ENCODE results near the gene B4GALT6.

The B4GALT6 gene

GRCh38 chr18:31658670-31659575 is 25.5 kb downstream of the B4GALT6 start:
- no peak for DNase-seq

DNA sequence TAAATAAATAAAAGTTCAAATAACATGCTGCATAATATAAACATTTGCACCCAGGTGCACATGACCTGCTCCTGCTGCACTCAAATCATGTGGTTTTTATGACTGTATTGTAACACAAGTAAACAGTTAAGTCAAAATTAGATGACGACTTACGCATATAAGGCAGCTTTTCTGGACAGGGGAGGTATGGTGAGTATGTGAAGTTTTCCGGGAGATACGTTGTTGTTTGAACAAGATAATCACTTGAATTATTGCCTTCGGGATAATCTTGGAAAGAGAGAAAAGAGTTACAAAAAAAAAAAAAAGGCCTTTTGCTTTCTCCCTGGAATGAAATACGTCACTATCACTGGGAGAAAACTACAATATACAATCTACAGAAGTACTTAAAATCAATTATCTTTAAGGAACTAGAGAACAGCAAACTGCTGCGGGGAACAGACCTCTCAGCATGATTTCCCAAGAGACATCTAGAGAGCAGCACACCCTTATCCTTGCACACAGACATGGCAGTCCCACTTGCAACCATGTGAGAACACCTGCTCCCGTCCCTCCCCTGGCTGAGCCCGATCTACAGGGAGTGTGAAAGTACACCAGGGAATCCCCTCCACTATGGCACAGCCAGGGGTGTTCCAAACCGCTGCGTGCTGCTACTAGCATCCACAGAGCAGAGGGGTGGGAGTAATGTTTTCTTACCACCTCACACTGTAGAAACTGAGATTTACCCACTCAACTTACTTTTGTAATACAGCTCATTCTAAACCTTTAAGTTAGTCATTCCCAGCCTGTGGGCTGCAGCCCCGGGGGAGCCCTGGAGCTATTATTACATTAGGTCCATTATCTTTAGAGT is 26.3 kb downstream of the B4GALT6 start:
- no peak for DNase-seq

- DNase-seq: no peak
These were observed 27.6 kb downstream of the B4GALT6 start for GRCh38 chr18:31656754-31657153.

DNA sequence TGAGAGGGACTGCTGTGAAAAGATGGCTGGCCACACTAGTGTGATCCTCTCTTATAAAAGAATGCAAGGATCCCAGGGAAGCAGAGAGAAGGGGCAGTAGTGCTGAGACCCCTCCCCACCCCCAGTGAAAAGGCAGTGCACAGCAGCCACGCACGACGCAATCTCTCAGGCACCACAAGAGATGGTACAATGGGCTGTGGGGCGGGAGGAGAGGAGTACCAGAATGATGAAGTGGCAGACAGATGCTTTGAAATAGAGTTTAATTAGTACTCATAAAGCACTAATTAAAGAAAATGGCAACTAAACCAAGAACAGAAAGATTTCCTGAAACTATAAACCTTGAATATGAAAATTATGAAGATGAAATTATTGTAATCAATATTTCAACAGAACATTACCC is 29.0 kb downstream of the B4GALT6 start:
- DNase-seq: no peak

DNA sequence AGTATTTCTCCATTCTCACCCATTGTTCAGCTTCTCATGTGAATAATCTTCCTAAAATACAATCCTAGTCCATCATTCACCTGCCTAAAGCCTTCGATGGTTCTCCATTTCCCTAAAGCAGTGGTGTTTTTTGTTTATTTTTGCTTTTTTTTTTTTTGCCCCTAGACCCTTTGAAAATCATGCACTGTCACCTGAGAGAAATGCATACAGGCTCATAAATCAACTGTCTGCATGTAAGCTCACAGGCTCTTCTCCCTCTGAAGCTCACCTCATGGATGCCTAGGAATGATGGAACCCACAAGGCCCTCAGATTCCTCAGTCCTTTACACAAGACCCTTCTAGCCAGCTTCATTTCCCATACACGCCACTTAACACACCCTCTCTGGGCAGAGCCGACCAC is 31.5 kb downstream of the B4GALT6 start:
- DNase-seq: no peak

DNA sequence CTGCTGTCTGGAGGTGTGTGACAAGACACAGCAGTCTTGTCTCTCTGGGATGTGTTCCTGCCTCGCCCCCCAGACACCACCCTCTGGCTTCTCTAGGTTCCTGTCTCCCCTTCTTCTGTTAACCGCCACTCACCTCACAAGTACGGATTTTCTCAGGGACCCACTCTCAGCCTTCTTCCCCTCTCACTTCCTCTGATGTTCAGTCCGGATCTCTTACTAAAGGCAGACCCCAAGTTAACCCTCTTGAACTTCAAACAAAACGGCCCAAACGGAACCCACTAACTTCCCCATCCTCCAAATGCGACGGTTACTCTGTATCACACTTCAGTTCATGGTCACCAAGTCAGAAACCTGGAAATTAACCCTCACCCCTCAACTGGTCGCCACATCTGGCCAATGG is 32.0 kb downstream of the B4GALT6 start:
- DNase-seq: no peak

GRCh38 chr18:31651369-31651768 is 33.0 kb downstream of the B4GALT6 start:
- no peak for DNase-seq

DNA sequence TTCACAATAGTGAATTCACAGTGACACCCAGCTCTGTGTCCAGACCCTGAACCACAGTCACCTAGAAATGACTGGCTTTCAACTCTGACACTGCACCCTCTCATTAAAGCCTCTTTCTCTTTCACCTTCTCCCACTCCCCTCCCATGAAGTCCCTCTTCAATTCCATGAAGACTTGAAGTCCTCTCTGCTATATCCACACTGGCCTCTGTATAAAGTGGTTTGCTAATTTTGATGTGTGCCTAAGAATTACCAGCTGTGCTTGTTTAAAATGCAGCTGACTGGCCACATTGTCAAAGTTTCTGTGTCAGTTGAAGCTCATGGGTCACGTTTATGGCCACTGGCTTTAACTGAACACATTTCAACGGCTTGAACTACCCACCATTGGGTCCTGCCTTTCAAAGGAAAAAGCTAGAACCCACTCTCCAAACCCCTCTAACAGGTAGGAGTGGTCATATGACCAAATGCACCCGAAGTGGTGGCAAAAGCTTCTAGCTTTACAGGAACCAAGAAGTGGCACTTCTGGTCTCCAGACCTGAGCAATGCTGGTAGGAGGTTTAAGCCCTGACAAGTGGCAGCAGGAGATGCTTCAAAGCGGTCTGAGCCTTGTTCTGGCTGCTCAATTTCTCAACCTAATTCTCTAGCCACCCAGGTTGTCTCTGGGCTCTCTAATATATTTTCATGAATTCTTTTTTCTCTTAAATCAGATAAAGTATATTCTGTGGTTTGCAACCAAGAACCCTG is 34.2 kb downstream of the B4GALT6 start:
- no peak for DNase-seq

DNA sequence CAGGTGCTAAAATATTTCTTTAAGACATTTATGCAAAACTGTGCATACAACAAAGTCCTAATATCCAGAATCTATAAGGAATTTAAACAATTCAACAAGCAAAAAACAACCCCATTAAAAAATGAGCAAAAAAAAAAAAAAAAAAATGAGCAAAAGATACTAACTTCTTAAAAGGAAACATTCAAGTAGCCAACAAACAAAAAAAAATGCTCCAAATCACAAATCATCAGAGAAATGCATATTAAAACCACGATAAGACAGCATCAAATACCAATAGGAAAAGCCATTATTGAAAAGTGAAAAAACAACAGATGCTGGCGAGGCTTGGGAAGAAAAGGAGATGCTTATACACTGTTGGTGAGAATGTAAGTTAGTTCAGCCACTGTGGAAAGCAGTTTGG is 34.9 kb downstream of the B4GALT6 start:
- DNase-seq: no peak

DNA sequence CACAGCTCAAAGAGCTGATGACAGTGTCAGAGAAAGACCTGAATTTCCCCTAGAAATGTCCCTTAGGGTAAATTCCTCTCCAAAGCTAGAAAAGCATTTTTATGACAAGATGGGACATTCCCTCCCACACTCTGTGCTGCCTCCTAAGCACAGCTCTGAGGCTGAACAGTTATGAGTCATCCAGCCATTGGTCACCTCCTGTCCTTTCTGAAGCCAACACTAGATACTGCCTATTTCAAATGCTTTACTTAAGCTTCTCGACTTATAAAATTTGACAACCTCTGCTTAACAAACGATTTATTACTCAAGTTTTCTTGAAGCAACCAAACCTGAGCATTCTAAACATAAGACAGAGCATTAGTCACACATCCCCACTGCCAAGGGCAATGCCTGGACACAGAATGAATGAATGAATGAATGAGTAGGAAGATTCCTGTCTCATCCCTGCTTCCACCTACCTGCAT is 35.4 kb downstream of the B4GALT6 start:
- DNase-seq: no peak

- DNase-seq: no peak
These were observed 35.9 kb downstream of the B4GALT6 start for GRCh38 chr18:31648458-31648857.

DNA sequence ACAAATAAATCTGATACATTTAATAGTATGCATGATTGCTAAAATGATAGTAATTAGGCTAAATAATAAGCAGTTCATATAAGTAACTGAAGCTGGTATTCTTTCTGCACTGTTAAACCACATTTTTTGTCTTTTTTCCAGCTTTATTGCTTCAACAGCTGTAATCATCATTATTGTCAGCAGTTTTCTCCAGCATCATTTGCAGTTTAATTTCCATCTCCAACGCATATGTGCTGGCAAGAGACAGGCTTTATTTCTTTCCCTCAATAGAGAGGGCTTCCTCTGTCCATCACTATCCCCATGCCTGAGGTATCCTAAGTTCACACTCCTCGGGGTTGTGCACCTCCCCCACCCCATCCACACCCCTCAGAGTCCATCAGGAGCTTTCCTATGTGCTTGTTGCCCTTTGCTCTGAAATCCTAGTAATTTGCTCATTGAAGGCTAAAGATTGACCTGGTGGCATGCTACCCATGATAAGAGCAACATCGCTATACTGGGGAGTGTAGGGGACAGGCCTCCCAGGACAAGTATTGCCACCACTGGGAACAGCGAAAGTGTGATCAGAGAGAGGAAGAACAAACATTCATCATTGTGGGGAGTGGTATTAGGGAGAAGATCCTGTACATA is 37.1 kb downstream of the B4GALT6 start:
- DNase-seq: no peak

GRCh38 chr18:31646332-31647126 is 37.9 kb downstream of the B4GALT6 start:
- no peak for DNase-seq

DNA sequence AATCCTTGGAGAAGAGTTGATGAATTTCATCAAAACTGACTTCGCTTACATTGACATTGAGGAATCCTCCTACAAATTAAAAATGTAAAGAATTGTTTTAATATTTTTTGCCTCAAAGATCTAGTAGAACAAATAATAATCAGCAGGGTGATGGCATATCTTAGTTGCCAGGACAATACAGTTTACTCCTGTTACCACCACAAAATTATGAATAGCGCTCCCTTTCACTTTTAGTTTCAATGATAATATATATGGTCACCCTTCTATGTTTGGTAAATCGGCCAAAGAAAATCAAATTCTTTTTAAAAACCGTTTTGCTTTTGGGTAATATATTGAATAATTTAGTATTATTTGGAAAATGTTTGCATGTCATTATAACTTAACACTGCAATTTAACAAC is 39.0 kb downstream of the B4GALT6 start:
- DNase-seq: no peak

DNA sequence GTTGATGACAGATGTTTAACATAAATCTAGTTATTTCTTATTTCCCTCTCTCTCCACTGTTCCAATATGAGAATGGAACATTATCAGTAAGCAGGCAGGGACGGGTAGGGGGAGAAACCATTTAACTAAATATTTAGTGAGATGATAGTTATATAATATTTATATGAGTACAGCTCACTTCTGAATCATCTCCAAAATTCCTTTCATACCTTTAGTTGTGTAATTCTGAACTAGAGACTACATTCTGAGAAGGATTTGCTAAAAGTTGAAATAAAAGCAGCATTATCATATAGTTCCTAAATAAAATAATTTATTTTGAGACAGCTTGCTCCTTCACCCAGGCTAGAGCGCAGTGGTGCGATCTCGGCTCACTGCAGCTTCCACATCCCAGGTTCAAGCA is 41.4 kb downstream of the B4GALT6 start:
- no peak for DNase-seq

DNA sequence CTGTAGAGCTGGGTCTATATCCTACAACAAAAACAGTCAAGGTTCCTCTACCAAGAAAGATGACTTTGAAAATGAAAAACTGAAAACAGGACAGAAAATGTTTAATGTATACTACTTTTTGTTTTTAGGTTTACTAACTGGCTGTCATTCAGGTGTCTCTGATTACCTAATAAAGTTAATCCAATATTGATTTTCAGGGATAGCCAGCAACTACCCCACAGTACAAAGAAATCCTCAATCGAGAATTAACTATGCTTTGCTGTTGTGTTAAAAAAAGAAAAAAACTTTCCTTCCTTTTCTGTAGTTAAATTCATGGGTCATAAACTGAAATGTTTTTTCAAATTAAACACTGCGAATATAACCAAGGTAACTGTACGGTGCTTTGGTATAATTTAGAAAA is 46.9 kb downstream of the B4GALT6 start:
- no peak for DNase-seq

DNA sequence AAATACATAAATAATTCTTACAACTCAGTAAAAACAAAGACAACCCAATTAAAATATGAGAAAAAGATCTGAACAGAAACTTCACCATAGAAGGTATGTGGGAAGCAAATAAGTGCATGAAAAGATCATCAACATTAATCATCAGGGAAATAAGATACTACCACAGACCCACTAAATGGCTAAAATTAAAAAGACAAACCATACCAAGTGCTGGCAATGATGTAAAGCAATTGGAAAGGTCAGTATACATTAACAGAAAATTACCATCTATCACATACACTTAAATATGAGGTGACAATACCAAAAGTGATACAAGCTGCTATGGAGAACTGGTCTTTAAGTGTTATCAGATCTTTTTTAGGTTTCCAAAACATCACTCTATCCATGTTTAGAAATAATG is 48.0 kb downstream of the B4GALT6 start:
- no peak for DNase-seq

GRCh38 chr18:31634331-31634713 is 50.1 kb downstream of the B4GALT6 start:
- no peak for DNase-seq

- DNase-seq: no peak
These were observed 50.7 kb downstream of the B4GALT6 start for GRCh38 chr18:31633392-31634330.

DNA sequence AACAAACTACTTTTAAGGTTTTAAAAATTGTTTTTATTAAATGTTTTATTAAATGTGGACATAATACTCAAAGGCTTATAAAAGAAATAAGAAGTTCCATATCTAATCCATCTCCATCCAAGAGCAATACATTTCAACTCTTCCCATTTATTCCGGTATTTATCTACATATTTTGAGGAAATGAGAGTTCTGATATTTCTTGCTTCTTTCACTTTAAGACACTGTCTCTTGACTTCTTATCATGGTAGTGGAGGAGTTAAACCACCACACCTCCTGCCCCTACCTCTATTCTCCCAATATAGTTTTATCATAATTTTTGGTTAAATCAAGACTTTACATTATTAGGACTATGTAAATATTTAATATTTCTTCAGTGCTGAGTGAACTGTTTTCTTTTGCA is 52.0 kb downstream of the B4GALT6 start:
- no peak for DNase-seq

DNA sequence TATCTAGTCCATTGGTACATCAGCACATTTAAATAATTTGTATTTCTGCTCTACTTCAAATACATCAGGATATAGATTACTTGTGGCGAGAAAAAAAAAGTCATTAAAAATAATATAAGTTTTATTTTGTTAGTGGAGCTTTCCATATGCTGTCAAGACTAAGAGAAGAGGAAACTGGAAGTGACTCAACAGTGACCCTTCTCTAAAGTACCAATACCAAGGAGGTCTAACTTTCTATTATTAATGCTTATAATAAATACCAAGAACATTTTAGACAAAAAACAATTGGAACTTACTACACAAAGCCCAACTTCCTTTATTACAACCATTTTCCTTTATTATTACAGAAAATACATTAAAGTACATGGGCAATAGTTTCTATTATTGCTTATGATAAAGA is 52.9 kb downstream of the B4GALT6 start:
- no peak for DNase-seq

Measured in midbrain (tissue), 1 donor.